HG03439 (cell line): ENCODE data around the gene ALOX5.

Source experiments
- ATAC-seq: cut with Tn5 transposase; IDR thresholded peaks from one replicate; pipeline ENCODE4 v1.9.1; 2021; ENCODE audit warnings: mild to moderate bottlenecking, moderate library complexity; ENCODE audit not compliant: unreplicated experiment

The ALOX5 gene

DNA sequence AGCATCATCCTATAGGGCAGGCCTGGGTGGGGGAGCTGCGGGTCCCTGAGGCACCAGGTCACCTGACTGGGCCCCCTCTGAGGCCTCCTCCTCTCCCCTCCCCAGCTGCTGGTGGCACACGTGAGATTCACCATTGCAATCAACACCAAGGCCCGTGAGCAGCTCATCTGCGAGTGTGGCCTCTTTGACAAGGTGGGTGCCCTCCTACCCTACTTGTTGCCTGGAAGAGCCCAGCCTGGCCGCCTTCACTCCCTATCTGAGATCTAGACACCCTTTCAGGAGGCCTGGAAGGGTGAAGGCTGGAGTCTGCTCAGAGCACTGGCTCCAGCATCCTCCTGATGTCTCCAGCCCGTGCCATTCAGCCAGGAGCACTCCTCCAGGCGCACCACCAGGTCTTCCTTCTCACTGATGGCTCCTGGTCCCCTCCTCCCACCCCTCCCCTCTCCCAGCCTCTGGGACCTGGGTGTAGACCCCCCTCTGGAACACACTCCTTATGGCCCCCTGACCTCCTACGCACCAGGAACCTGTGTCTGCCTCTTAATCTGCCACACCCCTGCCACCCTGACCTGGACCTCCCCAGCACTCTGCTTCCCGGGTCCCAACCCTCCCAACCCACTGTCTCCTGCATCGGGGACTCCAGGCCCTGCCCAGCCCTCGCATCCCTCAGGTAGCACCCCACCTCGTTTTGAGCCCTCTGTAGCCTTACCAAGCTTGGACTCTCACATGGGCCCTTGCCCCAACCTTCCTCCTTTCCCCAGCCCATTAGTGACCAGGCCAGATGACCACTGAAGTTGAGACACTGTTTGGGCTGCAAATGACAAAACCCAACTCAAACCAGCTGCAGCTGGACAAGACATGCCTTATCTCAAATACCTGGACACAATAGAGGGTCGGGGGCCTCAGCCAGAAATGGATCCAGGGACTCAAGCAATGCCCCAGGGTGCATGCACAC is 67.5 kb downstream of the ALOX5 start:
- ATAC-seq: no peak

DNA sequence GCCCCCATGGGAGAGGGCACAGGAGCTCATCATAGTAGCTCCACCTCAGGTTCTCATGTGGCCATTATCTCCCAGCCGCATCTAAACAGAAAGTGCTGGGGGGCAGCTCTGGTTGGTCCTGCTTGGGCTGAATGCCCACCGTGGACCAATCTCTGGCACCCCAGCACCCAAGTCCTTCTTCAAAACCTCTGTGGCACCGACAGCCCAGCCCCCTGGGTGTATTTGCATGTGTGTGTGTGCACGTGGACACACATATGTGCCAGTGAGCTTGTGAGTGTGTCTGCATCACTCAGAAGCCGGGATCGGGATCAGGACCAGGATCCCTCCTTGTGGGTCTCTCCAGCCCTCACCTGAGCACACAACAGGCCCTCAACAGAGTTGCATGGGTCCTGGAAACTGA is 68.2 kb downstream of the ALOX5 start:
- no peak for ATAC-seq

DNA sequence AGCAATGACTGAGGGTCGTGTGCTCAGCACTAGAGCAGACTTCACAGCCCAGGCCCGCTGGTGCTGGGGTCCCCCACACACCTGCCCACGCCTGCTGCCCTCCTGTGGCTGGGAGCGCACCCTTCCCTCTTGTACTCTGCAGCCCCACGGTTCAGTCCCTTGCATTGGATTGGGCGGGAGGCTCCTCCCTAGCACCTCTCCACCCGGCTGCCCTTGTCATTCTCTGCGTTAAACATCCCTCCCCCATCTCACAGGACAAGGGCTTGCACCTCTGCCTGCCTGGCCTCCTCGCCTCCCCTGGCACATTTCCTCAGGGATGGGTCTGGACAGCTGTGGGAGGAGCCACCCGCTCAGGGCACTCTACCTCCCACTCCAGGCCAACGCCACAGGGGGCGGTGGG is 68.6 kb downstream of the ALOX5 start:
- ATAC-seq: no peak

DNA sequence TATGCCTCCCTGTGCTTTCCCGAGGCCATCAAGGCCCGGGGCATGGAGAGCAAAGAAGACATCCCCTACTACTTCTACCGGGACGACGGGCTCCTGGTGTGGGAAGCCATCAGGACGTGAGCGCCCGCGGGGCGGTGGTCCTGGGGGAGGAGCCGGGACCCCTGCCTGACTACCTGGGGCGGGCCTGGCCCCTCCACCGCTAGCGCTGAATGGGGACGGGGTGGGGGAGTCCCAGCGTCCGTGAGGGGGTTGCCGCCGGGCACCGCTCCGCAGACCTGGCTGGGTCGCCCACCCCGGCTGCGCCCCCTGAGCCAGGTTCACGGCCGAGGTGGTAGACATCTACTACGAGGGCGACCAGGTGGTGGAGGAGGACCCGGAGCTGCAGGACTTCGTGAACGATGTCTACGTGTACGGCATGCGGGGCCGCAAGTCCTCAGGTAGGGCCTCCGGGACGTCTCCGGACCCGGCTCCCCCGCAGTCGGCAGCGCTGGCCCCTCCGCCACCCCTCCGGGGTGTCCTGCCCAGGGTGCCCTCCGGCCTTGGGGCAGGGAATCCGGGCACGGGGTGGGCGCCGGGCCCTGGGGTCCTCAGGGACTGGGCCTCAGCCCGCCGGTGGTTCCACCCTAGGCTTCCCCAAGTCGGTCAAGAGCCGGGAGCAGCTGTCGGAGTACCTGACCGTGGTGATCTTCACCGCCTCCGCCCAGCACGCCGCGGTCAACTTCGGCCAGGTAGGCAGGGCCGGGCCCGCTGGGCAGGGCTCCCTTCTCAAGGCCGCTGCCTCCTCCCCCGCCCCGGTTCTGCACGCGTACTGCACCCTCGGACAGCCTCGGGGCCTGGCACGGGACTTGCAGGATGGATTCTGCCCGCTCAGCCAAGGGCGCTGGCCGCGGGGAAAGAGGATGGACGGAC is 69.3 kb downstream of the ALOX5 start:
- no peak for ATAC-seq

DNA sequence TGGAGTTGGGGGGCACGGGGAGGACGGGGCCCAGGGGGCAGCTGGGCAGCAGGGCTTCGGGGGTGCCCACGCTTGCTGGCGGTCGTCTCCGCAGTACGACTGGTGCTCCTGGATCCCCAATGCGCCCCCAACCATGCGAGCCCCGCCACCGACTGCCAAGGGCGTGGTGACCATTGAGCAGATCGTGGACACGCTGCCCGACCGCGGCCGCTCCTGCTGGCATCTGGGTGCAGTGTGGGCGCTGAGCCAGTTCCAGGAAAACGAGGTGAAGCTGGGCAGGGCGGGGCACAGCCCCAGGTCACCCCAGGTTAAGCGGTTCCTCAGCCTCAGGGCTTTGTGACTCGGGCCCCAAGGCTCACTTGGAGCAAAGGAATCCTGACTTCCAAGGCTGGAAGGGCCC is 70.0 kb downstream of the ALOX5 start:
- ATAC-seq: no peak

DNA sequence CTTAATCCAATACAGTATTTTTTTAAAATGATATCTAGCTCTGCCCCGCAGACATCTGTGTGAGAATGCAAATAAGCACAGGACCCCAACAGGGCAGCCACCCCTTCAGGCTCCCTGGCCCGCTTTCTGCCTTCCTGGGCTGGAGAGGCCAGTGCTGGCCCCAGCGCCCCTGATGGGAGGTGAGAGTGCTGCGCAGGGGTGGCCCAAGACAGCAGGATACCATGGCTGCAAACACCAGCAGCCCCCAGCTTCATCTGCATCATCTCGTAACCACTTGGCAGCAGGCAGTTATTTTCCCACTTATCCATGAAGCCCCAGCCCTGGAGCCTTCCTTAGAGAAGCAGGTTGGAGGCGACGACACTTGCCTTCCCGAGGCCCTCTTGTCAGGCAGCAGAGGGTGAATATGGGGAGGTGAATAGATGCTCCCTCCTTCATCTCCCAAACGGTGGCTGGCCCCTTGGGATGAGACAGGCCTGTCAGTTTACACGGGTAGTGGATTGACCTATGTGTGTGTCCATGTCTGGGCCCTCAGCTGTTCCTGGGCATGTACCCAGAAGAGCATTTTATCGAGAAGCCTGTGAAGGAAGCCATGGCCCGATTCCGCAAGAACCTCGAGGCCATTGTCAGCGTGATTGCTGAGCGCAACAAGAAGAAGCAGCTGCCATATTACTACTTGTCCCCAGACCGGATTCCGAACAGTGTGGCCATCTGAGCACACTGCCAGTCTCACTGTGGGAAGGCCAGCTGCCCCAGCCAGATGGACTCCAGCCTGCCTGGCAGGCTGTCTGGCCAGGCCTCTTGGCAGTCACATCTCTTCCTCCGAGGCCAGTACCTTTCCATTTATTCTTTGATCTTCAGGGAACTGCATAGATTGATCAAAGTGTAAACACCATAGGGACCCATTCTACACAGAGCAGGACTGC is 71.2 kb downstream of the ALOX5 start:
- ATAC-seq: no peak

DNA sequence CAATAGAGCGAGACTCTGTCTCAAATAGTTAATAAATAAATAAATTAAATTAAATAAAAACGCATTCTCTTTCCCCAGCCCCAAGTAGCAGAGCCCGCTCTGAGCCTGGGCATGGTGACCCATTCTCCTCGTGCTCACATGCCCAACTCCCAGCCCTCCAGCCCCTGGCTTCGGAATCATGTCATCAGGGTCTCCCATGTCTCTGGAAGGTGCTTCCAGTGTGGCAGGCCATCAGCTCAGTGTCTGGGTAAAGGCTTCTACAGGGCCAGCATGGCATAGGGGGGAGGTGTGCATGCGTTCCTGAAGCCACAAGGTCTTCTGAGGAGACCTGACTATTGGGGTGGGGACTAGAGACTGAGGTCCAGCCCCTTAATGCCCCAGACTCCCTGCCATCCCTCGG is 72.8 kb downstream of the ALOX5 start:
- no peak for ATAC-seq

DNA sequence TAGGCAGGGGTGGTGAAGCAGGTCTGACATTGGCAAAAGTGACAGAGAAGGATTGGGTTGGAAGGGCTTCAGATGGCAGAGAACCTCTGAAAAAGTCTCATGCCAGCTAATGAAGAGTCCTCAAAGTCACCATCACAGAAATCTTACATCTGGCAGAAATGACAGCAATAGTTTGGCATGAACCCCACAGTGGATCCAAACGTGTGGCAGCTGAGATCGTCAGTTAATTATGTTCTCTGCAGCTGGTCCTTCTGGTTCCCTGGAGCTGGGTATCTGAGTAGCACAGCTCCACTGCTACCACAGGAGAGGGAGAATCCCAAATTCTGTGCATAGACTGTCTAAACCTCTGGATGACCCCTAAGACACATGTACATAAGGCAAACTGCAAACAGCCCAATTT is 73.4 kb downstream of the ALOX5 start:
- no peak for ATAC-seq

DNA sequence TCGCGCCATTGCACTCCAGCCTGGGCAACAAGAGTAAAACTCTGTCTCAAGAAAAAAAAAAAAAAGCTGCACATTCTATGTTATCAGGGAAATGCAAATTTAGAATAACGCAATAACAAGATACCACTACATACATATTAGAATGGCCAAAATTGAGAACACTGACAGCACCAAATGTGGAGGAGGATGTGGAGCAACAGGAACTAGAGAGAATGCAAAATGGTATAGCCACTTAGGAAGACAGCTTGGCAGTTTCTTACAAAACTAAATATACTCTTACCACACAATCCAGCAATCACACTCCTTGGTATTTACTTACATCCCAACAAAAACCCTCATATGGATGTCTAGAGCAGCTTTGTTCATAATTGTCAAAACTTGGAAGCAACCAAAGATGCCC is 76.8 kb downstream of the ALOX5 start:
- no peak for ATAC-seq

DNA sequence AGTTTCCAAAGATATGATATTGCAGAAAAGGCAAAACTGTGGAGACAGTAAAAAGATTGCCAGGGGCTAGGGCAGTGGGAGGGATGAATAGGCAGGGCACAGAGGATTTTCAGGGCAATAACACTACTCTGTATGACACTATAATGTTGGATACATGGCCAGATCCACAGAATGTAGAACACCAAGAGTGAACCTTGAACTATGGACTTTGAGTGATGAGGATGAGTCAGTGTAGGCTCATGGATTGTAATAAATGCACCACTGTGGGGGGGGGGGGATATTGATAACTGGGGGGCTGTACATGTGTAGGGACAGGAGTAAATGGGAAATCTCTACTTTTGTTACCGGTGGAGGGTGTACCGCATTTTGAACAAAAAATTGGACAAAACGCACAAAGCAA is 77.4 kb downstream of the ALOX5 start:
- ATAC-seq: no peak

DNA sequence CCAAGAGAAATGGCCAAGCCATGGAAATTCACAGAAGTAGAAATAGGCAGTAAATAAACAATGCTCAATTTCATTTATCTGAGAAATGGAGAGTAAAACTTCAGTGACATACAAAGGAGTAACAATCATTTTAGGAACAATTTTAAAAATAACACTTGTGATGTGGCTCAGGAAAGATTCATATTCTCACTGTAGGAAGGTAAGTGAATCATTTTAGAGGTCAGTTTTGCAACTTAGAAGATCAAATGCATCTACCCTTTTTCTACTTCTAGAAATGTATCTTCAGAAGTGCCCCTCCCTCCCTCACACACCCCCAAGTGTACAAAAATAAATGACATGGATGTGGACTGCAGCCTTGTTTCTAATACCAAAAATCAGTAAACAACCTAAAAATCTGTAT is 78.3 kb downstream of the ALOX5 start:
- ATAC-seq: no peak

DNA sequence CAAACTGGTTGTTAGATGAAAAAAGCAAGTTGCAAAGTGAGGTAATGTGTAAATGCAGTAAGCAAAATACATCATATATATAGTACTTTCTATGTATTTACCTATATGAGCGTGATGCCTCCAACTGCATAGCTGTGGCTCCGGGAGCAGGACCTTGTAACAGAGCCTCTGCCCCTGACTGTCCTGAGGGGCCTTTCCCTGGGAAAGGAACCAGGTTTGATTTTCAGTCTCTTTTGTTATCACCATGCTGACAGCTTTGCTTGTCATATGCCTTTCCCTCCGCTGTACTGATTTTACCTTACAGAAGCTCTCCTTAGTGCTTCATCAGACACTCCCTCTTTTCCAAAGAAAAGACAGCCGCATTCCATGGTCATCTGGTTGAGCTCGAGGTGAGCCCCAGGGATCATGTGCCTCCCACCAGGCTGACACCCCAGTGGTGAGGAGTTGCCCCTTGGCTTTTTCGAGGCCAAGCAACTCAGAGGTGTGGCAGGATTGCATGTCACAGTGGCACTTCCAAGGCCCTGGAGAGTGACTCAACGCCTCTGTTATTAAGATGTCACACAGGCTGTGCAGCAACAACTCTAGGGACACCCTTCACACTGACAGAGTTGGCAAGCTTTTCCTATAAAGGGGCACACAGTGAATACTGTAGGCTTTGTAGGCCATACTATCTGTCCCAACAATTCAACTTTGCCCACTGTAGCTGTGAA is 78.9 kb downstream of the ALOX5 start:
- ATAC-seq: no peak

DNA sequence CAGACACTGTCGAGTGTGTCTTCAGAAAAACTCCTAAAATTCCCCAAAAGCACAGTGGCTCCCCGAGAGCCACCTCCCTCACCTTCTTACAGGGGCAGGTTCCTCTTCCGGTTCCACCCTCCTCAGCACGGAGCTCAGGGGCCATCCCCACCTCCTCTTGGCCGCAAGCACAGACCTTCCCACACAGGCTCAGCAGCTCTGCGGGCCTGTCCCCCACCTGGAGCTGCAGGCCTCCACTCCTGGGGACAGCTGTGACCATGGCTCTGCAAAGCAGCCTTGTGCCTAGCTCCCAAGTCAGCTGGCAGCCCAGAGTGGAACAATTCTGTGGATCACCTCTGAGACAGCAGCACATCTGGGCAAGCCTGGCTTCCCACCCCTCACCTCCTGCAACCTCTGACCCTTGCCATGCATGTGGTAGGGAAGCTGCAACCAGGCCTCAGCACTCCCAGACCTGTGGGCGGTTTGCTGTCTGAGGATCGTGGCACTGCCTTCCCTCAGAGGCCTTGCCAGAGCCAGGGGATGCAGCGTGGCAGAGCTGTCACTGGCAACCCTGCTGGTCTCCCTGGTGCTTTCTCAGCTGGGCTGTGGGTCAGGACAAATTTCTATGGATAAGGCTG is 79.7 kb downstream of the ALOX5 start:
- ATAC-seq: no peak

DNA sequence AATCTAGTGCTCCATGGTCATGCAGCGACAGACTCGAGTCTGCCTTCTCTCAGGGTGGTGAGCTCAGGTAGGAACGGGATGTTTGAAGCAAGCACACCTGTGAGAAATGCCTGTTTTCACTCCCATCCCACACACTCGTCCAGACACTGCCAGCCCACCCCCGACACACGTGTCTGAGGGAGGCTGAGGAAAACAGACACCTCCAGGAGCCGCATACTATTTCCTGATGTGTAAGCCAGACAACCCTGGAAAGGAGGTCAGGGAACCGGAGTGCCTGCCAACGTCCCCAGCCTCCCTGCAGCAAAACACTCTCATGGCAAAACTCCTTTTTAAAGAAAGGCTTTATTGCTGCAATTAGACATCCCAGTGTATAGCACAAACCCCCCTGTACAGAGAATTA is 80.2 kb downstream of the ALOX5 start:
- ATAC-seq: peak; percentile 12

DNA sequence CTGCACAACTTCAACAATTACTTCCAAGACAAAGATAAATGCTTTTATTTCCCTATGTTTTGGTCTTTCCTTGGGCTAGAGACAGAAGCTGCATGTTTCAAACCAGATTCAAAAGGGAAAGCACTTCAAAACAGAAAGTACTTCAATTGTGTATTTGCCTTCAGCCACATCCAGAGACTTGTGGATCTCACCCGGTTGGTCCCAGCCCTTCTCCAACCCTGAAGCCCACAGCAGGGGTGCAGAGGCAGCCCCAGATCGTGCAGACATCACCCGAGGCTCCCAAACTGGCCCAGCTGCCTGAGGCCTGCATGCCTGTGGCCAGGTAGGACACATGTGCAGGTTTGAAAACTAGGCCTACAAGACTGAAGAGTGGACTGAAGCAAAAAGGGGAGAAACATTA is 80.8 kb downstream of the ALOX5 start:
- peak; percentile 49 for ATAC-seq

DNA sequence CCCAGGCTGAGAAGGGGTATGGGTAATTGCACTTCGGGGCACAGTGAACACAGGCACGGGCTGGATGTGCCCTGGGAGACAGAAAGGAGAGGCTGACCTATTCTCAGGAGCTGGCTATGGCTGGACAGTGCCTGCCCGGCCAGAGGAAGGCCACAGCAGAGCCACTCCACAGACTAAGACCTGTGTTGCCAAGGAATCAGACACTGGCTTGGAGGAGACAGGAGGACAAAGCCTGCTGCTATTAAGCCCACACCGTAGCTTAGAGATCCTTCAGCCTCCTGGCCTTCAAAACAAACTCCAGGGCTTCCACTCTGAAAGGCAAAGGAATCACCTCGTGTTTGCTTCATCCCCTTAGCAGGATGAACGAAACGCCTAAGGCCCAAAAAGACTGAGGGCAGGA is 82.2 kb downstream of the ALOX5 start:
- ATAC-seq: no peak

DNA sequence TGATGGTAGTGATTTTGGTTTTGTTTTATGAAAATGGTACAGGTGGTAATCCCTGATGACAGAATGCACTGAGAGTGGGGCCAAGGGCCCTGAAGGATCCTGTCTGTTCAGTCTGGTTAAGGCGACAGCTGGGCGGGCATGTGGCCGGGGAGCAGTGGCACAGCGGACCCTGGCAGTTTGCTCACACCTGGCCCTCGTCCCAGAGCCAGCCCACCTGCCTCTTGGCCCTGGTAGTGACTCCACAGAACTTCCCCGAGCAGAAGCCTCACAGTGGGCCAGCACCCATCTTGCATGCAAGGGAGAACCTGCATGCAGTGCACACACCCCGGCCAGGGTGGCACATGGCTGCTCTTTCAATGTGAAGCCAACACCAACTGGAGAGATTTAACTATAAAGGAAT is 82.8 kb downstream of the ALOX5 start:
- ATAC-seq: no peak

DNA sequence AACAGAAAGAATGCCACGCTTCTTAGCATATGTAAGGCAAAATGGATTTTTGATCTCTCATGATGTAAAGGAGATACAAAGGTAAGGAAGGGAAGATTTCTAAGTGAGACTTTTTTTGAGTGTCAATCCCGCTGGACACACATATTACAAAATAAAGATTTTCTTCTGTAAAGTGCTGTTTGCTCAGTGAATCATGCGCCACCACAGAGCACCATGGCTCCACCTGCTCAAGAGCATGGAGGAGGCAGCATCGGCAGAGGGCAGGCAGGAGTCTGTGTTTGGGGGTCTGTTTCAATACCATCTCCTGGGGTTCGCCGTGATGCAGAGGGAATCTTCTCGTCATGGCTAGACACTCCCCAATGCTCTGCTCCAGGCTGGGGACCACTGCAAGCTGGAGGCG is 83.5 kb downstream of the ALOX5 start:
- no peak for ATAC-seq

DNA sequence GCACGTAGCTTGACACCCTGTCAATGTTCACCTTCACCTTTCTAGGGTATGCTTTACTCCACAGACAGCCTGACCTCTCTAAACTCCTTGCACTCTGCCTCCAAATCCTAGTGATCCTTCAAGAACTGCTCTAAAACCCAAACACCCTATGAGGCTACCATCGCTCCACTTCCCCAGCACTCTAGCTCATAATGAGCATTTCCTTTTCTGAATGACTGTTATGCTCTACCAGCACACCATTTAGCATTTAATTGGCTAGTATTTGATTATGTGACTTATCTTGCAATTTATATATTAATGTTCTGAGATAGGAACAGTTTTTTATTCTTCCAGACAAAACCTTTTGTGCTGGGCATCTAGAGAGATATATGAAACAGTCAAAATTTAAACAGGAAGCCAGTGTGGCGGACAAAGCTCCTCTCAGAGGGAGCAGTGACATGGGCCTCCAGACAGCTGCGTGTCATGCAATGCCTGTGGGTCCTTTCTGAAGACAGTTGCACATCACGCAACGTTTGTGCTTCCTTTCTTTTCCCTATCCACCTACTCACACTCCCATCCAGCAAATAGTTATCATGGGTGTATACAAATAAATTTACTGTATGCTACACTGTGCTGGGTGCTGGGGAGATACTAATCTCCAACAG is 86.3 kb downstream of the ALOX5 start:
- peak; percentile 34 for ATAC-seq
